Liver (tissue), 9 donors: Measurements from ENCODE around the gene KCNK7. TPM values are rescaled to one million over a fixed set of nuclear protein-coding genes. Genes with fewer than 3 reads are reported as not detected.
A peak's percentile ranks its signal among the peaks of the same experiment; 100 is the strongest.

Experiments used
- DNase-seq: peaks from one replicate; pipeline ENCODE4 v3.0.0-alpha.2; 2017; ENCODE audit warnings: low spot score
- H3K27ac ChIP-seq, 2 donors: one replicate each; pipeline ENCODE4 v1.7.0; 2013; ENCODE audit warnings: inconsistent platforms in 2 of 2, low read length in 2 of 2, control low read depth in 1 of 2, low read depth in 1 of 2, mild to moderate bottlenecking in 1 of 2
- H3K27me3 ChIP-seq, 4 donors: one replicate each; pipeline versions ENCODE4 v1.6.1 to v1.7.0; 2013; ENCODE audit warnings: low read length in 3 of 4, inconsistent platforms in 1 of 4, mild to moderate bottlenecking in 1 of 4, moderate library complexity in 1 of 4; ENCODE audit not compliant: control insufficient read depth in 4 of 4, insufficient read depth in 4 of 4
- H3K36me3 ChIP-seq, 4 donors: one replicate each; pipeline versions ENCODE4 v1.6.1 to v1.7.0; 2013; ENCODE audit warnings: low read length in 3 of 4, mild to moderate bottlenecking in 3 of 4, low read depth in 1 of 4, moderate library complexity in 1 of 4; ENCODE audit not compliant: control insufficient read depth in 4 of 4, insufficient read depth in 3 of 4
- H3K4me1 ChIP-seq, 4 donors: one replicate each; pipeline versions ENCODE4 v1.6.1 to v1.7.0; 2013; ENCODE audit warnings: low read length in 3 of 4, mild to moderate bottlenecking in 3 of 4, moderate library complexity in 1 of 4; ENCODE audit not compliant: control insufficient read depth in 4 of 4, insufficient read depth in 4 of 4
- H3K4me3 ChIP-seq, 3 donors: one replicate each; pipeline versions ENCODE4 v1.6.1 to v1.7.0; 2013; ENCODE audit warnings: low read length in 3 of 3, control low read depth in 1 of 3, low read depth in 1 of 3, mild to moderate bottlenecking in 1 of 3
- H3K9ac ChIP-seq, 2 donors: one replicate each; pipeline ENCODE4 v1.7.0; 2013; ENCODE audit warnings: low read length in 2 of 2, mild to moderate bottlenecking in 2 of 2, moderate library complexity in 2 of 2, control low read depth in 1 of 2, low read depth in 1 of 2
- H3K9me3 ChIP-seq, 4 donors: one replicate each; pipeline versions ENCODE4 v1.6.1 to v1.7.0; 2013; ENCODE audit warnings: low read length in 3 of 4; ENCODE audit not compliant: control insufficient read depth in 4 of 4
- EGR1 ChIP-seq, 2 donors: IDR thresholded peaks; 2 replicates each; pipeline ENCODE4 v1.6.1; 2016 to 2018; ENCODE audit warnings: antibody characterized with exemption in 2 of 2, low read depth in 2 of 2
- FOXA1 ChIP-seq: IDR thresholded peaks from 2 replicates; pipeline ENCODE4 v1.6.1; 2016; ENCODE audit warnings: antibody characterized with exemption
- FOXA2 ChIP-seq: IDR thresholded peaks from 2 replicates; pipeline ENCODE4 v1.6.1; 2016; ENCODE audit warnings: antibody characterized with exemption
- GABPA ChIP-seq, 2 donors: IDR thresholded peaks in 1 of 2; conservative IDR thresholded peaks in 1 of 2; 2 replicates each; pipeline ENCODE4 v1.6.1; 2016; ENCODE audit warnings: antibody characterized with exemption in 2 of 2, mild to moderate bottlenecking in 1 of 2, moderate library complexity in 1 of 2
- HNF4A ChIP-seq, 2 donors: conservative IDR thresholded peaks; 2 replicates each; pipeline ENCODE4 v1.6.1; 2016; ENCODE audit warnings: antibody characterized with exemption in 2 of 2, mild to moderate bottlenecking in 2 of 2
- HNF4G ChIP-seq: IDR thresholded peaks from 2 replicates; pipeline ENCODE4 v1.6.1; 2016; ENCODE audit warnings: antibody characterized with exemption
- JUND ChIP-seq, 2 donors: IDR thresholded peaks; 2 replicates each; pipeline ENCODE4 v1.6.1; 2016; ENCODE audit warnings: antibody characterized with exemption in 2 of 2
- NR2F2 ChIP-seq: IDR thresholded peaks from 2 replicates; pipeline ENCODE4 v1.6.1; 2016; ENCODE audit warnings: antibody characterized with exemption
- RAD21 ChIP-seq, 2 donors: IDR thresholded peaks; 2 replicates each; pipeline ENCODE4 v1.6.1; 2016; ENCODE audit warnings: antibody characterized with exemption in 2 of 2, mild to moderate bottlenecking in 2 of 2
- RXRA ChIP-seq, 2 donors: IDR thresholded peaks; 2 replicates each; pipeline ENCODE4 v1.6.1; 2017 to 2018; ENCODE audit warnings: antibody characterized with exemption in 2 of 2, mild to moderate bottlenecking in 1 of 2
- SP1 ChIP-seq: IDR thresholded peaks from 2 replicates; pipeline ENCODE4 v1.6.1; 2018; ENCODE audit warnings: antibody characterized with exemption, mild to moderate bottlenecking
- TAF1 ChIP-seq: conservative IDR thresholded peaks from 2 replicates; pipeline ENCODE4 v1.6.1; 2016; ENCODE audit warnings: antibody characterized with exemption, mild to moderate bottlenecking
- YY1 ChIP-seq: IDR thresholded peaks from 2 replicates; pipeline ENCODE4 v1.6.1; 2016; ENCODE audit warnings: antibody characterized with exemption, mild to moderate bottlenecking
- WGBS: extraction: QIAGEN DNeasy Blood & Tissue Kit; methylation state at CpG from one replicate; pipeline ENCODE4 v1.1.7; 2013; 5-methylcytosine and 5-hydroxymethylcytosine counted together
- polyA plus RNA-seq, 2 donors: library from polyadenylated mRNA; stranded (reverse) in 1 of 2; unstranded in 1 of 2; fragments of 200-250 nt in 1 of 2; fragments of >200 nt in 1 of 2; fragmentation: Nextera tagmentation in 1 of 2; extraction: Ambion mirVana in 1 of 2; gene quantifications; one replicate each; pipeline versions ENCODE4 v1.2.1 to v1.2.3, GENCODE V29; 2013 to 2015
- total RNA-seq, 2 donors: library from RNA; depleted of rRNA; stranded (reverse); fragments of >200 nt; gene quantifications; one replicate each; pipeline ENCODE4 v1.2.3, GENCODE V29; 2014
- TF ChIP-seq, protein P1 (sequence below): IDR thresholded peaks from 2 replicates; pipeline ENCODE4 v1.6.1; 2016; ENCODE audit warnings: antibody characterized with exemption
- TF ChIP-seq, protein P2 (sequence below): IDR thresholded peaks from 2 replicates; pipeline ENCODE4 v1.6.1; 2016; ENCODE audit warnings: antibody characterized with exemption, mild to moderate bottlenecking
- TF ChIP-seq, protein P3 (sequence below): IDR thresholded peaks from 2 replicates; pipeline ENCODE4 v1.6.1; 2016; ENCODE audit warnings: antibody characterized with exemption
- TF ChIP-seq, protein P4 (sequence below): fragments of 150-350 bp; IDR thresholded peaks from 2 replicates; pipeline ENCODE4 v1.5.1; 2017; ENCODE audit warnings: improper control_type of control experiment, low read depth, low read length; ENCODE audit not compliant: missing input control
- TF ChIP-seq, protein P5 (sequence below): IDR thresholded peaks from 2 replicates; pipeline ENCODE4 v1.6.1; 2016; ENCODE audit warnings: antibody characterized with exemption
- donor health status: healthy.
- donor health status: healthy.
- donor health status: healthy.
- donor health status: healthy.
- donor health status: healthy.

KCNK7 gene
- total and polyA plus RNA-seq, 4 donors, result 0.14 to 0.32 (median 0.24) TPM

DNA sequence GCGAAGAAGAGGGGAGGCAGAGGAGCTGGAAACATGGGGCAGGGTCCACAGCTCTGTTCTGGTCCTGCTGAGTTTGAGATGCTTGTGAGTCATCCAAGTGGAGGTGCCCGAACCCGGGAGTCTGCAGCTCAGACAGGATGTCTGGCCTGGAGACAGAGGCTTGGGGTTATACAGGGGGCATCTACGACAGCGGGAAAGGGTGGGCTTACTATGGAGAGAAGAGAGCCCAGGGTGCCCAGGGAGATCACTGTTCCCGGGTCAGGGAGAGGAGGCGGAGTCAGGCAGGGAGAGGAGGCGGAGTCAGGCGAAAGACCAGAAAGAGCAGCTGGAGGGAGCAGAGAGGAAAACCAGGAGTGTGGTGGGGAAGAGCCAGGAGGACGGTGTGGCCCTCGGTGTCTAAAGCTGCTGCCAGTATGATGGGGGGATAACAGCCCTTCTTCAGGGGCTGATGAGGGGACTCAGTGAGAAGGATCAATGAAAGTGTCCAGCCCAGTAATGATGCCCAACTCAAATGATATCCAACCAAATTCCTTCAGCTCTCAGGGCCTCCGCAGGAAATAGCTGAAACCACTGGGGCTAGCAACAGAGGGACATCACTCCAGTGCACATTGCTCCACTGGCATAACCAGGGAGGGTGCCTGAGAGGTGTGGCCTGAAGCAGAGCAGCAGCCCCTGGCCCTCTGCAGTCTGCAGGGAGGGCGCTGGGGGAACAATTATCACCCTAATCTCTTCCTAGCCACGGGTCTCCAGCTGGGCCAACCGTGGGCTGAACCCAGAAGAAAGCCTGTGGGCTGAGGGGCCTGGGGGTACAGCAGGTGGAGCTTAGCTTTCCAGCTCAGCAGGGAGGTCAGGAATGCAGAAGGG lies 34.8 kb downstream of the KCNK7 start:
- no peaks in the 10 kb centered on the region for H3K9me3 ChIP-seq
- no peak overlapping the region for H3K9ac ChIP-seq
- WGBS, result 28% methylated on average over 15 of the region's 15 CpGs
- peaks cover 10 to 33% (median 14%) of the 10 kb centered on the region in 4 donors for H3K4me1 ChIP-seq
- no peak for TF ChIP-seq EGR1 (IDR thresholded peaks at IDR 0.05; ENCODE audit: low read depth in 2 of 2)
- H3K27ac ChIP-seq, result peak overlapping the region in 1 of 2 donors; percentile 25
- no peak overlapping the region for H3K4me3 ChIP-seq
- H3K36me3 ChIP-seq, result no peaks in the 10 kb centered on the region
- DNase-seq, result no peak
- H3K27me3 ChIP-seq, result no peaks in the 10 kb centered on the region

DNA sequence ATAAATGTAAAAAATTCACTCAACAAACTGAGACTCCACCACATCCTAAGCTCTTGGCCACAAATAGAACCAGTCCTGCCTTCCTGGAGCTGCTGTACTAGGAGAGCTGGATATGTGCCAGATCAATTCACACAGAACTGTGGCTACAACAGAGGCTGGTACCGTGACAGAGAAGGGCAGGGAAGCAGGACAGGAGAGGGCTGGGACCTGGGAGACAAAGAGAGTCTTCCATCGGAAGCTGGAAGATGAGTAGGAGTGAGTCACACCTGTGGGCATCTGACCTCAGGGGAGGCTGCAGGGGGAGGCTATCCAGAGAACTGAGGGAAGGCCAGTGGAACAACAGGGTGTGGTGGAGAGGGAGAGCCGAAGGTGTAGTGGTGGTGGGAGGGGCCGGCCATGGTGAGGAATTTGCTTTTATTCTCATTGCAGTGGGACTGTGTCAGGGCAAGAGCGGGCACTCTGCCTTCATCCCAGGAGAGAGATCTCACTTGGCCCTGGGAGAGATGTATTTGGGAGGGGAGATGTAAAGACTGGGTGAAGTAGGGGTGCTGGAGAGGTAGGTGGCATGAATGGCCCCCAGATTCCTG lies 35.6 kb downstream of the KCNK7 start:
- Histone ChIP-seq H3K27ac (peak overlapping the region in 1 of 2 donors; percentile 7), H3K9ac (peak overlapping the region in 1 of 2 donors; percentile 19), H3K4me3 (no peak overlapping the region), H3K9me3 (no peaks in the 10 kb centered on the region), H3K36me3 (no peaks in the 10 kb centered on the region), H3K4me1 (peaks cover 10 to 39% (median 16%) of the 10 kb centered on the region in 4 donors), H3K27me3 (no peaks in the 10 kb centered on the region)
- WGBS, result 42% methylated on average over 5 of the region's 5 CpGs
- DNase-seq, result no peak
- no peak for TF ChIP-seq HNF4G
- TF ChIP-seq, protein P1, sequence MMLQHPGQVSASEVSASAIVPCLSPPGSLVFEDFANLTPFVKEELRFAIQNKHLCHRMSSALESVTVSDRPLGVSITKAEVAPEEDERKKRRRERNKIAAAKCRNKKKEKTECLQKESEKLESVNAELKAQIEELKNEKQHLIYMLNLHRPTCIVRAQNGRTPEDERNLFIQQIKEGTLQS, result no peak
- TF ChIP-seq NR2F2, result no peak
- no peak for TF ChIP-seq RXRA (IDR thresholded peaks at IDR 0.05)
- TF ChIP-seq GABPA (IDR thresholded peaks at IDR 0.05 in 1 of 2, conservative IDR thresholded peaks at IDR 0.05 in 1 of 2), result no peak
- TF ChIP-seq, protein P2, sequence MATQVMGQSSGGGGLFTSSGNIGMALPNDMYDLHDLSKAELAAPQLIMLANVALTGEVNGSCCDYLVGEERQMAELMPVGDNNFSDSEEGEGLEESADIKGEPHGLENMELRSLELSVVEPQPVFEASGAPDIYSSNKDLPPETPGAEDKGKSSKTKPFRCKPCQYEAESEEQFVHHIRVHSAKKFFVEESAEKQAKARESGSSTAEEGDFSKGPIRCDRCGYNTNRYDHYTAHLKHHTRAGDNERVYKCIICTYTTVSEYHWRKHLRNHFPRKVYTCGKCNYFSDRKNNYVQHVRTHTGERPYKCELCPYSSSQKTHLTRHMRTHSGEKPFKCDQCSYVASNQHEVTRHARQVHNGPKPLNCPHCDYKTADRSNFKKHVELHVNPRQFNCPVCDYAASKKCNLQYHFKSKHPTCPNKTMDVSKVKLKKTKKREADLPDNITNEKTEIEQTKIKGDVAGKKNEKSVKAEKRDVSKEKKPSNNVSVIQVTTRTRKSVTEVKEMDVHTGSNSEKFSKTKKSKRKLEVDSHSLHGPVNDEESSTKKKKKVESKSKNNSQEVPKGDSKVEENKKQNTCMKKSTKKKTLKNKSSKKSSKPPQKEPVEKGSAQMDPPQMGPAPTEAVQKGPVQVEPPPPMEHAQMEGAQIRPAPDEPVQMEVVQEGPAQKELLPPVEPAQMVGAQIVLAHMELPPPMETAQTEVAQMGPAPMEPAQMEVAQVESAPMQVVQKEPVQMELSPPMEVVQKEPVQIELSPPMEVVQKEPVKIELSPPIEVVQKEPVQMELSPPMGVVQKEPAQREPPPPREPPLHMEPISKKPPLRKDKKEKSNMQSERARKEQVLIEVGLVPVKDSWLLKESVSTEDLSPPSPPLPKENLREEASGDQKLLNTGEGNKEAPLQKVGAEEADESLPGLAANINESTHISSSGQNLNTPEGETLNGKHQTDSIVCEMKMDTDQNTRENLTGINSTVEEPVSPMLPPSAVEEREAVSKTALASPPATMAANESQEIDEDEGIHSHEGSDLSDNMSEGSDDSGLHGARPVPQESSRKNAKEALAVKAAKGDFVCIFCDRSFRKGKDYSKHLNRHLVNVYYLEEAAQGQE, result no peak
- TF ChIP-seq EGR1 (IDR thresholded peaks at IDR 0.05; ENCODE audit: low read depth in 2 of 2), result no peak
- no peak for TF ChIP-seq HNF4A (conservative IDR thresholded peaks at IDR 0.05)
- no peak for TF ChIP-seq JUND (IDR thresholded peaks at IDR 0.05)
- no peak for TF ChIP-seq RAD21 (IDR thresholded peaks at IDR 0.05)
- TF ChIP-seq, protein P3, sequence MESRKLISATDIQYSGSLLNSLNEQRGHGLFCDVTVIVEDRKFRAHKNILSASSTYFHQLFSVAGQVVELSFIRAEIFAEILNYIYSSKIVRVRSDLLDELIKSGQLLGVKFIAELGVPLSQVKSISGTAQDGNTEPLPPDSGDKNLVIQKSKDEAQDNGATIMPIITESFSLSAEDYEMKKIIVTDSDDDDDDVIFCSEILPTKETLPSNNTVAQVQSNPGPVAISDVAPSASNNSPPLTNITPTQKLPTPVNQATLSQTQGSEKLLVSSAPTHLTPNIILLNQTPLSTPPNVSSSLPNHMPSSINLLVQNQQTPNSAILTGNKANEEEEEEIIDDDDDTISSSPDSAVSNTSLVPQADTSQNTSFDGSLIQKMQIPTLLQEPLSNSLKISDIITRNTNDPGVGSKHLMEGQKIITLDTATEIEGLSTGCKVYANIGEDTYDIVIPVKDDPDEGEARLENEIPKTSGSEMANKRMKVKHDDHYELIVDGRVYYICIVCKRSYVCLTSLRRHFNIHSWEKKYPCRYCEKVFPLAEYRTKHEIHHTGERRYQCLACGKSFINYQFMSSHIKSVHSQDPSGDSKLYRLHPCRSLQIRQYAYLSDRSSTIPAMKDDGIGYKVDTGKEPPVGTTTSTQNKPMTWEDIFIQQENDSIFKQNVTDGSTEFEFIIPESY, result no peak
- no peak for TF ChIP-seq YY1
- TF ChIP-seq, protein P4, sequence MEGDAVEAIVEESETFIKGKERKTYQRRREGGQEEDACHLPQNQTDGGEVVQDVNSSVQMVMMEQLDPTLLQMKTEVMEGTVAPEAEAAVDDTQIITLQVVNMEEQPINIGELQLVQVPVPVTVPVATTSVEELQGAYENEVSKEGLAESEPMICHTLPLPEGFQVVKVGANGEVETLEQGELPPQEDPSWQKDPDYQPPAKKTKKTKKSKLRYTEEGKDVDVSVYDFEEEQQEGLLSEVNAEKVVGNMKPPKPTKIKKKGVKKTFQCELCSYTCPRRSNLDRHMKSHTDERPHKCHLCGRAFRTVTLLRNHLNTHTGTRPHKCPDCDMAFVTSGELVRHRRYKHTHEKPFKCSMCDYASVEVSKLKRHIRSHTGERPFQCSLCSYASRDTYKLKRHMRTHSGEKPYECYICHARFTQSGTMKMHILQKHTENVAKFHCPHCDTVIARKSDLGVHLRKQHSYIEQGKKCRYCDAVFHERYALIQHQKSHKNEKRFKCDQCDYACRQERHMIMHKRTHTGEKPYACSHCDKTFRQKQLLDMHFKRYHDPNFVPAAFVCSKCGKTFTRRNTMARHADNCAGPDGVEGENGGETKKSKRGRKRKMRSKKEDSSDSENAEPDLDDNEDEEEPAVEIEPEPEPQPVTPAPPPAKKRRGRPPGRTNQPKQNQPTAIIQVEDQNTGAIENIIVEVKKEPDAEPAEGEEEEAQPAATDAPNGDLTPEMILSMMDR, result no peak
- TF ChIP-seq TAF1, result no peak
- TF ChIP-seq, protein P5, sequence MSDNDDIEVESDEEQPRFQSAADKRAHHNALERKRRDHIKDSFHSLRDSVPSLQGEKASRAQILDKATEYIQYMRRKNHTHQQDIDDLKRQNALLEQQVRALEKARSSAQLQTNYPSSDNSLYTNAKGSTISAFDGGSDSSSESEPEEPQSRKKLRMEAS, result no peak
- no peak for TF ChIP-seq FOXA2
- no peak for TF ChIP-seq SP1
- no peak for TF ChIP-seq FOXA1
